K562 (cell line): Measurements from ENCODE around the gene LPIN2. TPM values are rescaled to one million over a fixed set of nuclear protein-coding genes. Genes with fewer than 3 reads are reported as not detected.

Experiments used
- AFF1 ChIP-seq, 2 experiments: fragments of 450-650 bp; IDR thresholded peaks; 2 replicates each; pipeline ENCODE4 v1.6.1; 2018; ENCODE audit warnings: mild to moderate bottlenecking in 2 of 2, low read depth in 1 of 2; ENCODE audit not compliant: partially characterized antibody in 2 of 2
- ARNT ChIP-seq, 2 experiments: fragments of 450-650 bp; IDR thresholded peaks; 2 replicates each; pipeline ENCODE4 v1.6.1; 2016; ENCODE audit warnings: mild to moderate bottlenecking in 1 of 2
- BCOR ChIP-seq: fragments of 450-650 bp; IDR thresholded peaks from 2 replicates; pipeline ENCODE4 v1.6.1; 2016
- BRD9 ChIP-seq: fragments of 450-650 bp; IDR thresholded peaks from 2 replicates; pipeline ENCODE4 v1.6.1; 2018; ENCODE audit warnings: low read depth; ENCODE audit not compliant: partially characterized antibody
- CBFB ChIP-seq: sonication (generic); formaldehyde crosslinking; IDR thresholded peaks from 2 replicates; pipeline ENCODE4 v1.4.0; 2020; ENCODE audit warnings: mild to moderate bottlenecking, missing genetic modification reagents
- CHD1 ChIP-seq: fragments of 200-600 bp; sonication (generic); IDR thresholded peaks from one replicate; pipeline ENCODE4 v1.6.1; 2012; ENCODE audit warnings: mild to moderate bottlenecking, moderate library complexity, low read length, inconsistent platforms
- CTBP1 ChIP-seq: fragments of 450-650 bp; IDR thresholded peaks from 2 replicates; pipeline ENCODE4 v1.6.1; 2016; ENCODE audit warnings: borderline replicate concordance
- DDX20 ChIP-seq: fragments of 450-650 bp; IDR thresholded peaks from 2 replicates; pipeline ENCODE4 v1.6.1; 2016; ENCODE audit warnings: missing genetic modification characterization, low read depth, mild to moderate bottlenecking, missing compliant biosample characterization, moderate library complexity
- DNMT1 ChIP-seq: fragments of 450-650 bp; IDR thresholded peaks from 2 replicates; pipeline ENCODE4 v1.6.1; 2016; ENCODE audit warnings: antibody characterized with exemption, mild to moderate bottlenecking
- E2F8 ChIP-seq: fragments of 450-650 bp; IDR thresholded peaks from 2 replicates; pipeline ENCODE4 v1.7.1; 2018; ENCODE audit warnings: mild to moderate bottlenecking, low read depth; ENCODE audit not compliant: partially characterized antibody
- ERF ChIP-seq: fragments of 450-650 bp; formaldehyde crosslinking; IDR thresholded peaks from 2 replicates; pipeline ENCODE4 v1.4.0; 2020; ENCODE audit warnings: mild to moderate bottlenecking, mixed read lengths
- HNRNPLL ChIP-seq: fragments of 200-400 bp; formaldehyde crosslinking; IDR thresholded peaks from 2 replicates; pipeline ENCODE4 v1.6.1; 2017; ENCODE audit warnings: low read length, low read depth, mild to moderate bottlenecking; ENCODE audit not compliant: poor library complexity, severe bottlenecking
- LARP7 ChIP-seq: fragments of 450-650 bp; IDR thresholded peaks from 2 replicates; pipeline ENCODE4 v1.6.1; 2016
- NCOA1 ChIP-seq: fragments of 450-650 bp; IDR thresholded peaks from 2 replicates; pipeline ENCODE4 v1.6.1; 2016; ENCODE audit warnings: low read depth
- NFRKB ChIP-seq: fragments of 450-650 bp; IDR thresholded peaks from 2 replicates; pipeline ENCODE4 v1.6.1; 2016; ENCODE audit warnings: low read depth
- NUFIP1 ChIP-seq: fragments of 450-650 bp; IDR thresholded peaks from 2 replicates; pipeline ENCODE4 v1.6.1; 2018; ENCODE audit not compliant: partially characterized antibody
- POLR2H ChIP-seq: IDR thresholded peaks from 2 replicates; pipeline ENCODE4 v1.6.1; 2016; ENCODE audit warnings: missing genetic modification characterization, low read depth, mild to moderate bottlenecking, control low read depth, missing compliant biosample characterization, moderate library complexity
- SMARCE1 ChIP-seq: fragments of 450-650 bp; IDR thresholded peaks from 2 replicates; pipeline ENCODE4 v1.7.1; 2016; ENCODE audit warnings: mild to moderate bottlenecking
- ZNF282 ChIP-seq: sonication (generic); formaldehyde crosslinking; IDR thresholded peaks from 2 replicates; pipeline ENCODE4 v1.8.1; 2023; ENCODE audit warnings: missing genetic modification reagents
- ZNF512 ChIP-seq: IDR thresholded peaks from 2 replicates; pipeline ENCODE4 v1.6.1; 2016; ENCODE audit warnings: missing genetic modification characterization, missing compliant biosample characterization
- ZNF644 ChIP-seq: fragments of 200-800 bp; sonication (Bioruptor generic); IDR thresholded peaks from 2 replicates; pipeline ENCODE4 v1.6.1; 2016; ENCODE audit warnings: low read depth, missing genetic modification characterization, missing compliant biosample characterization
- polyA plus RNA-seq, 8 experiments: library from polyadenylated mRNA; depleted of rRNA in 4 of 8; stranded (reverse) in 5 of 8; unstranded in 3 of 8; fragments of >200 nt; fragmentation: Nextera tagmentation in 2 of 8; fragmentation: Illumina TruSeq in 1 of 8; extraction: Ambion mirVana in 2 of 8; extraction: Trizol in 1 of 8; gene quantifications; 2 replicates each; pipeline versions ENCODE4 v1.2.1 to v1.2.3, GENCODE V29; 2011 to 2014; ENCODE audit warnings: inconsistent platforms in 1 of 8, missing spikeins in 1 of 8
- total RNA-seq, 7 experiments: library from RNA; depleted of rRNA in 6 of 7; stranded (reverse); fragments of >200 nt in 6 of 7; fragmentation: Illumina TruSeq in 2 of 7; extraction: Trizol in 2 of 7; gene quantifications; 2 replicates each; pipeline versions ENCODE4 v1.2.1 to v1.2.3, GENCODE V29; 2011 to 2021; ENCODE audit warnings: low replicate concordance in 1 of 7

Gene LPIN2
- total and polyA plus RNA-seq, 9 of the 15 experiments (the other 6 are each of a cell fraction or from before 2014, with no cell fraction given) = 5.2 to 34.8 (median 24.6) TPM

- peak in 1 of 2 experiments; percentile 11 for TF ChIP-seq AFF1 (IDR thresholded peaks at IDR 0.05; ENCODE audit: low read depth in 1 of 2, partially characterized antibody in 2 of 2)
- TF ChIP-seq ZNF512 (tag) = no peak
- no peak for TF ChIP-seq POLR2H (tag)
- 0 out of 2 replicates have a peak, but pooled peaks have one; percentile 22 for TF ChIP-seq CBFB (CRISPR knock-in tag)
- 0 out of 2 replicates have a peak, but pooled peaks have one; percentile 67 for TF ChIP-seq ZNF282
- TF ChIP-seq BRD9 = no peak
- TF ChIP-seq SMARCE1 = 0 out of 2 replicates have a peak, but pooled peaks have one; percentile 56
- 0 out of 2 replicates have a peak, but pooled peaks have one; percentile 12 for TF ChIP-seq LARP7
- TF ChIP-seq DDX20 (tag) = no peak
- TF ChIP-seq BCOR = no peak
- no peak for TF ChIP-seq HNRNPLL
- no peak for TF ChIP-seq ZNF644 (tag)
- 0 out of 2 replicates have a peak, but pooled peaks have one; percentile 30 for TF ChIP-seq NCOA1
- peak; percentile 85 for TF ChIP-seq CHD1
- no peak for TF ChIP-seq DNMT1
- peak; percentile 80 for TF ChIP-seq CTBP1
- TF ChIP-seq NFRKB = 0 out of 2 replicates have a peak, but pooled peaks have one; percentile 40
- no peak for TF ChIP-seq NUFIP1
- TF ChIP-seq E2F8 = no peak
- peak; percentile 14 for TF ChIP-seq ERF
- TF ChIP-seq ARNT (IDR thresholded peaks at IDR 0.05) = peak in 1 of 2 experiments; percentile 41; a peak in 1 of 4 replicates
Observed at GRCh38 chr18:3012136-3013023, 564 bp downstream of the LPIN2 start (continued).
